Hematopoietic multipotent progenitor cell (in vitro differentiated cells): ENCODE results near the gene IFNGR2. TPM values are rescaled to one million over a fixed set of nuclear protein-coding genes. Genes with fewer than 3 reads are reported as not detected.
A peak's percentile ranks its signal among the peaks of the same experiment; 100 is the strongest.
"Not testable (repeated sequence)": the region's sequence is repeated elsewhere in the genome, so short reads cannot be mapped to it uniquely, and the experiment has no call there.

Experiments used
- DNase-seq, 3 donors: peaks; one replicate each; pipeline ENCODE4 v3.0.0-alpha.2; 2011 to 2015; ENCODE audit warnings: low read depth in 2 of 3, low spot score in 2 of 3
- total RNA-seq: library from RNA; depleted of rRNA; stranded (reverse); fragments of >200 nt; gene quantifications from one replicate; pipeline ENCODE4 v1.2.3, GENCODE V29; 2012

Gene IFNGR2
- total RNA-seq, 1 donor = 31.8 TPM

- DNase-seq = no peak
Observed at GRCh38 chr21:33375101-33375644, 28.0 kb upstream of the IFNGR2 start.

DNA sequence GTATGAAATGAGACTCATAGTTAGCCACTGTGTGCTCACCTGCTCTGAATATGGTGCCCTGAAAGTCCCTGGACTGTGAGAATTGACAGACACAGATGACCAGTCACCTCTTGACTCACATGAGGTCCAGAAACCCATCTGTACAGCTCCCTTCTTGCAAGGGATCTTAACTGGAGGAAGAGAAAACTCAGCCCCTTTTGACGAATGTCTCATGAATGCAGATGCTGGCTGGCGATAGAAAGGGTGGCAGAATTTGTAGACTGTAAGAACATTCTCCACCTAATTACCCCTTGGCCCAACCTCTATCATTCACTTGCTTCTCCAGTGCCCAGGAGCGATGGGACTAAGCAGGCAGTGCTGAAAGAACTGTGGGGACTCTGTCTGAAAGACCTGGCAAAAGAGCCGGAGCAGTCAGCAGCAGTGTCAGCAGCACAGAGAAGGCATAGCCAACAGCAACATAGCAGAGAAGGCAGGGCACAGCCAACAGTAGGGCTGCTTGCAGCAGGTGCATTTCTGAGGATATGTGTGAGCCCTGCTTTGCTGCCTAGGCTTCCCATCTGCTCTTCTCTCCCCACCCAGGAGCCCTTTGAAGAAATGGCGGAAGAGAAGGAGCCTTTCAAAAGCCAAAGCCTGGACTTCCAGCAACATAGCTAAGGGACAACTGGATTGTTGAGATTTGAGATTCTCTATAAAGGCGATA is 25.8 kb upstream of the IFNGR2 start:
- DNase-seq = no peak

GRCh38 chr21:33378081-33378480 is 25.1 kb upstream of the IFNGR2 start:
- DNase-seq = no peak

GRCh38 chr21:33379934-33380333 is 23.3 kb upstream of the IFNGR2 start:
- DNase-seq = peak in 1 of 3 donors; percentile 47

DNA sequence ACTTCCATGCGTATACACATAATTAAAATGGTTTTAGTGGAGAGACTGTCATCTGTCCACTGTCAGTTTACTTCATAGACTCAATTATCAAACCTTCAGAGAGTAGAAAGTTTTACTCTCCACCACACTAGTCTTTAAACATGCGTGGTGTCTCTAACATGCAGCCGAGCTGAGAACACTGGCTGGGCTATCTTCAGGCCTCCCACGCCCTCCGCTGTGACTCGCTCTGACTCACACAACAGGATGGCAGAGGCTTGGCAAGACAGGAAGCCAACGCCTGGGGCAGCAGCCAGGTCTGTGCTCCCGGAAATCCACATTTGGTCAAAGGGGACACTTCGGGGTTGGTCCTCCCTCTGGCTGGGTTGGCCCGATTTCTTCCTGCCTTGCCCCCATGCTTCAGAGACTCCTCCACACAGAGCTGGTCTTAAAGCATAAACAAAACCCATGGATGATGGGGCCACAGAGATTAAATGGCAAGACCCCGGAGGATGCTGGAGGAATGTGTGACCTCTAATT is 22.7 kb upstream of the IFNGR2 start:
- peak in 2 of 3 donors; percentile 83 to 90 for DNase-seq

DNA sequence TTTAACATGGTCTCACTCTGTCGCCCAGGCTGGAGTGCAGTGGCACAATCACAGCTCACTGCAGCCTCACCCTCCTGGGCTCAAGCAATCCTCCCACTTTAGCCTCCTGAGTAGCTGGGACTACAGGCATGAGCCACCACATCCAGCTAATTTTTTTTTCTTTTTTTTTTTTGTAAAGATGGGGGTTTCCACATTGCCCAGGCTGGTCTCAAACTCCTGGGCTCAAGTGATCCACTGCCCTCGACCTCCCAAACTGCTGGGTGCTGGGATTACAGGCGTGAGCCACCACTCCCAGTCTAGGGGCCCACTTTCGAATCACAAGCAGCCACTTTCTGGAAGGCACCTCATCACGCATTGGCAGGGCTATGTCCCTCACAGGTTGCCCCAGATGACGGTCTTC is 21.8 kb upstream of the IFNGR2 start:
- not testable (repeated sequence) for DNase-seq

DNA sequence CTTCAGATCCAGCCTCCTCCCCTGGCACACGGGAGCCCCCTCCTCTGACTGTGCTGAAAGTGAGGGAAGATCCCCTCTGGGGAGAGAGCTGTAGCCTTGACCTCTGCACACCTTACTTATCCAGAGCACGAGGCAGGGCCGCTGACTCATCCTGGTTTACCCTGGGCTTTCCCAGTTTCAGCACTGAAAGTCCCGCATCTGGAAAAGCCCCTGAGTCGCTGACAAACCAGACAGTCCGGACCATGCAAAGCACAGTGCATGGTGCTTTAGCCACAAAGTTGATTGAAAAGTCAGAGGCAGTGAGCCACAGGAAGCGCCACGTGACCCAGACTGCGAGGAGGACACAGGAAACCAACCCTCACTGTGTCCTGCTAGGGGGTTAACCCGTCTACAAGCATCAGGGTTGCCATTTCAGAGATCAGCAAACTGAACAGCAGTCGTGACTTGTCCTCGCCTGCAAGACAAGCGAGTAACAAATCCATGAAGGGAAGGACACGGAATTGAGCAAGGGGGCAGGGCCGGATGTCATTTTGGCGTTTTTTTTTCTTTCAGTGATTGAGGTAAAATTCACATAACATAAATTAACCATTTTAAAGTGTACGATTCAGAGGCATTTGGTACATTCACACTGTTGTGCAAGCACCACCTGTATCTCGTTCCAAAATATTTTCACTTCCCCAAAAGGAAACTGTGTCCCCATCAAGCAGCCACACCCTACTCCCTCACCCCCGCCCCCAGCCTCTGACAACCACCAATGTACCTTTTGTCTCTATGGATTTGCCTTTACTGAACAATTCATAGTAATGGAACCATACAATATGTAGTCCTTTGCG is 19.9 kb upstream of the IFNGR2 start:
- peak; percentile 42 to 82 (median 63) for DNase-seq

DNA sequence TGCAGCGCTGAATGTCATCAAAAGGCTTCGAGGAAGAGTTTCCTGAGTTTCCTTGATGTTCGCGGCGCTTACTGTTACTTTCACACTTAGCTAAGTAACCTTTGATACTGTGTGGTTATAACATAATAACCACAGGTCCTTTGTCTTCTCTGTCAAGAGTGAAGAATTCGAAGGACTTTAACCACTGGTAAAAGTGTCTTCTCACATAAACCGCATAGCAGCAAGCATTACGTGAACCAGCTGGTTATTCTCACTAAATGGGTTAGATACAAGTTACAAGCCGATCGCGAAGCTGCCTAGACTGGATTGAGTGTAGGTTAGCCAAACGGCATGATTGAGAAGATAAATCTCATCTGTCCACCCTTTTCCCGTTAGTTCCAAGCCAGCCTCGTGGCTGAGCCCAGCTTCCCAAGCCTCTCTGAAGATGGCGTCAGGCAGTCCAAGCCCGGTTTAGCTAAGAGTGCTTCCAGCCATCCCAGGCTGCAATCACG is 18.3 kb upstream of the IFNGR2 start:
- DNase-seq = no peak

GRCh38 chr21:33386222-33386784 is 16.9 kb upstream of the IFNGR2 start:
- DNase-seq = no peak

DNA sequence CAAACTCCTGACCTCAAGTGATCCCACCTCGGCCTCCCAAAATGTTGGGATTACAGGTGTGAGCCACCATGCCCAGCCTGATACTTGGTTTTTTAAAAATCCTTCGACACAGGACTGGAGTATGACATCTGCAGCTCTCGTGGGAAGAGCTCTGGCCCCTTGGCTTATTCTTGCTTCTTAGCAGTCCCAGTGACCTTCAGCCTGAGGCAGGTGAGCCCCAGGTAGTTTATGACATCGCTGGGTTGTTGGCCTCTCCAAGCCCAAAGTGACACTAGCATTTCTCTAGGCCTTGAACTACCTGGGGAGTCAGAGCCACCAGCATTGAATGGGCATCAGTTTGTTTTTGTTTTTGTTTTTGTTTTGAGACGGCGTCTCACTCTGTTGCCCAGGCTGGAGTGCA is 15.9 kb upstream of the IFNGR2 start:
- no peak for DNase-seq

DNA sequence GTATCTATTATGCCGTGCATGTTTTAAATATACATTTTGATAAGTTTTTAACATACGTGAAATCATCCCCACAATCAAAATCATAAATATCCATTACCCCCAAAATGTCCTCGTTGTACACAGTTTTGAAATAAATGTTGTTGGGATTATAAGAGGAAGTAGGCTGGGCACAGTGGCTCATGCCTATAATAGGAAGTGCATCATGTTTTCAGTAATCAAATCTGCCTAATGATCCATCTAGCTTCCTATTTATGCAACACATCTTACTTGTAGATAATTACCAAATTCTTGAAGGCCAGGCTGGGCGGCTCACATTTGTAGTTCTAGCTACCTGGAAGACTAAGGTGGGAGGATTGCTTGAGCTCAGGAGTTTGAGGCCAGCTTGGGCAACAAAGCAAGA is 15.0 kb upstream of the IFNGR2 start:
- DNase-seq = no peak

DNA sequence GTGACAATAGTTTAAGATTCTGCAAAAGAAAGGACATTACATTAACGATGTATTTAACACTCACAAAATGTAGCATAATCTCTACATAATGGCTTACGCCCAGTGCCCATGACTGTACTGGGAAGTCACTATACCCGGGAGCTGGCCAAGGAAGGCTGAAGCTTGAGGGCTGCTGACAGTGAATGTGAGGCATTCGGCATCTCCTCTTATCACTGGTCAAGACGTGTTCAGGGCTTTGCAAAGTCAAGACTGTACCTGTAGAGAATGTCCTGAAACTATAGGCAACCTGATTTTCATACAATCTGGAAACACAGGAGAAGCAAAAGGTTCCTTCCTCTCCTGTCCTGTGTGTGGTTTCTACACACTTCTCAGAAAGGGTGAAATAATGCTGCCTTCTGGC is 12.7 kb upstream of the IFNGR2 start:
- DNase-seq = no peak

- DNase-seq = no peak
Observed at GRCh38 chr21:33391656-33392055, 11.6 kb upstream of the IFNGR2 start.

GRCh38 chr21:33392284-33392985 is 10.8 kb upstream of the IFNGR2 start:
- DNase-seq = no peak

DNA sequence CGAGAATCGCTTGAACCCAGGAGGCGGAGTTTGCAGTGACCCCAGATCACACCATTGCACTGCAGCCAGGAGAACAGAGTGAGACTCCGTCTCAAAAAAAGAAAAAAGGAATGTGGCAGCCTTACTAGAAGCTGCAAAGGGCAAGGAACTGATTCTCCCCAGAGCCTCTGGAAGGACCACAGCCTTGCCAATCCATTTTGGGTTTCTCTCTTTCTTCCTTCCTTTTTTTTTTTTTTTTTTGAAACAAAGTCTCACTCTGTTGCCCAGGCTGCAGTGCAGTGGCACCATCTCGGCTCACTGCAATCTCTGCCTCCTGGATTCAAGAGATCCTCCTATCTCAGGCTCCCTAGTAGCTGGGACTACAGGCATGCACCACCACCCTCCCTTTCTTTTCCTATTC is 9.9 kb upstream of the IFNGR2 start:
- DNase-seq = no peak

DNA sequence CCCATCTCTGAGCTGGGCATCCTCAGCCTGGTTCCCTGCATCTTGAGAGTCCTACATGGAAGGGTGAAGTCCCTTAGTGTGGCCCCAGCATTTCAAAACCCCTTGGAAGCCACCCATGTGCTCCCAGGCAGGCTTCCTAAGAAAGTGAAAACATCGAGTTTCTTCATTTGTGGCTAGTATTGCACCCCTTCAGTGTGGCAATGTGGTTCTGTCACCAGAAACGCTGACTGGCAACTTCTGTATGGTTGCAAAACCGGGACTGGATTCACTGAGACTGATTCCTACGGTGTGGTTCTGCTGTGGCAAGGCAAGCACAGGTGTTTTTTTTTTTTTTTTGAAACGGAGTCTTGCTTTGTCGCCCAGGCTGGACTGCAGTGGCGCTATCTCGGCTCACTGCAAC is 9.0 kb upstream of the IFNGR2 start:
- DNase-seq = no peak

DNA sequence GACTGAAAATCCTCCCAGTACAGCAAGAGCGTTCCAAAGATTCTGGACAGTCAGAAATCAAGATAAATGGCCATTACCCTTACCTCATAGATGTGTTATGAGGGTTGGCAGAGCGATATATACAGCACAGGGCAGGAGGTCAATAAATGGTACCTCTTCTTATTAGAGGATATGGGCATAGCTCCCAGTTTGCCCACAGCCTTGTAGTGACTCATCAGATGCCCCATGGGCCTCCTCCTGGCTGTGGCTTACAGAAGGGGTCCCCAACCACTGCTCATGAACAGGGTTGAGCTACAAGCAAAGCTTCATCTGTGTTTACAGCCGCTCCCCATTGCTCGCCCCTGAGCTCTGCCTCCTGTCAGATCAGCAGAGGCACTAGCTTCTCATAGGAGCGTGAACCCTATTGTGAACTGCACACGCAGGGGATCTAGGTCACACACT is 7.3 kb upstream of the IFNGR2 start:
- peak in 1 of 3 donors; percentile 21 for DNase-seq

GRCh38 chr21:33396436-33396835 is 6.8 kb upstream of the IFNGR2 start:
- DNase-seq = no peak

GRCh38 chr21:33396951-33397350 is 6.3 kb upstream of the IFNGR2 start:
- no peak for DNase-seq

GRCh38 chr21:33397717-33398116 is 5.5 kb upstream of the IFNGR2 start:
- no peak for DNase-seq
